Osteocyte (in vitro differentiated cells): ENCODE measurements around the gene TSPYL4. TPM values are rescaled to one million over a fixed set of nuclear protein-coding genes. Genes with fewer than 3 reads are reported as not detected.

Experiments
- DNase-seq: peaks from one replicate; pipeline ENCODE4 v3.0.0; 2021; ENCODE audit warnings: mixed read lengths; ENCODE audit not compliant: unreplicated experiment; ENCODE audit errors: extremely low spot score
- H3K27ac Mint-ChIP-seq: one replicate; pipeline ENCODE4 v1.8.0; 2021; ENCODE audit warnings: mild to moderate bottlenecking, mixed read lengths; ENCODE audit not compliant: unreplicated experiment
- H3K27me3 Mint-ChIP-seq: one replicate; pipeline ENCODE4 v1.8.0; 2021; ENCODE audit warnings: mixed read lengths; ENCODE audit not compliant: unreplicated experiment
- H3K36me3 Mint-ChIP-seq: one replicate; pipeline ENCODE4 v1.8.0; 2021; ENCODE audit warnings: mixed read lengths; ENCODE audit not compliant: unreplicated experiment
- H3K4me1 Mint-ChIP-seq: one replicate; pipeline ENCODE4 v1.8.0; 2021; ENCODE audit warnings: mixed read lengths; ENCODE audit not compliant: unreplicated experiment
- H3K4me3 Mint-ChIP-seq: one replicate; pipeline ENCODE4 v1.8.0; 2021; ENCODE audit warnings: mild to moderate bottlenecking, moderate library complexity, mixed read lengths; ENCODE audit not compliant: unreplicated experiment
- H3K9me3 Mint-ChIP-seq: one replicate; pipeline ENCODE4 v1.8.0; 2021; ENCODE audit warnings: mixed read lengths; ENCODE audit not compliant: unreplicated experiment
- total RNA-seq: library from RNA; stranded (reverse); gene quantifications from 2 replicates; pipeline ENCODE4 v1.2.1, GENCODE V29; 2021
- TF ChIP-seq, protein P1 (sequence below): fragments of 200-600 bp; sonication (generic); IDR thresholded peaks from 2 replicates; pipeline ENCODE4 v1.5.0; 2021; ENCODE audit warnings: antibody characterized with exemption, mild to moderate bottlenecking, moderate library complexity

TSPYL4 gene
- total RNA-seq, 1 donor from 2014 or later = 32.6 TPM

- TF ChIP-seq, protein P1, sequence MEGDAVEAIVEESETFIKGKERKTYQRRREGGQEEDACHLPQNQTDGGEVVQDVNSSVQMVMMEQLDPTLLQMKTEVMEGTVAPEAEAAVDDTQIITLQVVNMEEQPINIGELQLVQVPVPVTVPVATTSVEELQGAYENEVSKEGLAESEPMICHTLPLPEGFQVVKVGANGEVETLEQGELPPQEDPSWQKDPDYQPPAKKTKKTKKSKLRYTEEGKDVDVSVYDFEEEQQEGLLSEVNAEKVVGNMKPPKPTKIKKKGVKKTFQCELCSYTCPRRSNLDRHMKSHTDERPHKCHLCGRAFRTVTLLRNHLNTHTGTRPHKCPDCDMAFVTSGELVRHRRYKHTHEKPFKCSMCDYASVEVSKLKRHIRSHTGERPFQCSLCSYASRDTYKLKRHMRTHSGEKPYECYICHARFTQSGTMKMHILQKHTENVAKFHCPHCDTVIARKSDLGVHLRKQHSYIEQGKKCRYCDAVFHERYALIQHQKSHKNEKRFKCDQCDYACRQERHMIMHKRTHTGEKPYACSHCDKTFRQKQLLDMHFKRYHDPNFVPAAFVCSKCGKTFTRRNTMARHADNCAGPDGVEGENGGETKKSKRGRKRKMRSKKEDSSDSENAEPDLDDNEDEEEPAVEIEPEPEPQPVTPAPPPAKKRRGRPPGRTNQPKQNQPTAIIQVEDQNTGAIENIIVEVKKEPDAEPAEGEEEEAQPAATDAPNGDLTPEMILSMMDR = no peak
- Mint-ChIP-seq H3K27ac (peak overlapping the region; percentile 98), H3K27me3 (no peaks in the 10 kb centered on the region), H3K36me3 (peaks cover 19% of the 10 kb centered on the region), H3K4me3 (peak overlapping the region; percentile 97), H3K9me3 (no peaks in the 10 kb centered on the region), H3K4me1 (peaks cover 52% of the 10 kb centered on the region)
- no peak for DNase-seq
These were observed 26.5 kb upstream of the TSPYL4 start for GRCh38 chr6:116280161-116280932.

GRCh38 chr6:116279232-116280160 lies 25.6 kb upstream of the TSPYL4 start, which contains the start of gene TSPYL1:
Gene TSPYL1, minus strand, starts transcription at chr6:116279930. Its CDS starts 100 bp downstream, at chr6:116279830.
- H3K9me3 Mint-ChIP-seq = no peaks in the 10 kb centered on the region
- TF ChIP-seq, protein P1 = no peak
- H3K4me3 Mint-ChIP-seq = peak within 1 kb of the TSS; percentile 97
- peaks cover 55% of the 10 kb centered on the region for H3K4me1 Mint-ChIP-seq
- H3K27ac Mint-ChIP-seq = peak within 1 kb of the TSS; percentile 98
- no peaks in the 10 kb centered on the region for H3K27me3 Mint-ChIP-seq
- H3K36me3 Mint-ChIP-seq = peaks cover 24% of the 10 kb centered on the region
- DNase-seq = peak; percentile 97

DNA sequence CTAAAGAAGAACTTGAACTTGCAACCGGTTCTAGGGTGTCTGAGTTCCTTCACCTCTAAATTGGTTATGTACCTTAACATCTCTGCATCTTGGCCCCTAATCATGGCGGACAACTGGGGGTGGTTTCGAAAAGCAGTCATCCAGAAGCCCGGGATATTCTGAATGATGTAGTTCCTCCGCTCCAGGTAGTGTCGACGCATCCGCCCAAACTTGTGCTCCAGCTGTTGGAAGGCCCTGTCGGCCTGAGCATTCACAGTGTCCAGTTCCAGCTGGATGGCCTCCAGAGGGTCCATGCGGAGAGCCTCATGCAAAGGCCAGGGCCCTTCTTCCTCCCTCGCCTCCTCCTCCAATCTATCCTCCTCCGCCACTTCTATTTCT lies 25.0 kb upstream of the TSPYL4 start:
- Mint-ChIP-seq H3K9me3 (no peaks in the 10 kb centered on the region), H3K27ac (peak overlapping the region; percentile 98), H3K27me3 (no peaks in the 10 kb centered on the region), H3K4me1 (peaks cover 55% of the 10 kb centered on the region), H3K36me3 (peaks cover 24% of the 10 kb centered on the region), H3K4me3 (peak overlapping the region; percentile 97)
- no peak for DNase-seq
- TF ChIP-seq, protein P1 = no peak

DNA sequence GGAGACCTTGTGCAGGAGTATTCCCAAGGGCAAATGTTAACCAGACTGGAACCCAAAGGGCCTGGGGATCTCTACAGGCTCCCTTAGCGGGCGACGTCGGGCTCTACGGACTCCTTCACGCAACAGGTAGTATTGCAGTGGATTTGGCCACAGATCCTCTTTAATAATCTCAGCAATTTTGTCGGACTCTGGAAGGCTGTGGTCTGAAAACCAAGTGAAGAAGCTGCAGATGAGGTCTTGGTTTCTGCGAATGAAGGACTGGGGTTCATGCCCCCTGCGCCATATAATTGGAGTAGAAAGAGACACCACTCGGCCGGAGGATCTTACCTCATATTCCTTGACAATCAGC lies 24.6 kb upstream of the TSPYL4 start:
- Mint-ChIP-seq H3K36me3 (peaks cover 24% of the 10 kb centered on the region), H3K27me3 (no peaks in the 10 kb centered on the region), H3K4me1 (peaks cover 55% of the 10 kb centered on the region), H3K27ac (peak overlapping the region; percentile 98), H3K4me3 (peak overlapping the region; percentile 97), H3K9me3 (no peaks in the 10 kb centered on the region)
- TF ChIP-seq, protein P1 = no peak
- no peak for DNase-seq

- peaks cover 52% of the 10 kb centered on the region for H3K4me1 Mint-ChIP-seq
- H3K27me3 Mint-ChIP-seq = no peaks in the 10 kb centered on the region
- TF ChIP-seq, protein P1 = no peak
- no peak for DNase-seq
- peak overlapping the region; percentile 16 for H3K27ac Mint-ChIP-seq
- H3K36me3 Mint-ChIP-seq = peaks cover 24% of the 10 kb centered on the region
- H3K4me3 Mint-ChIP-seq = peak overlapping the region; percentile 97
- H3K9me3 Mint-ChIP-seq = no peaks in the 10 kb centered on the region
These were observed 23.2 kb upstream of the TSPYL4 start for GRCh38 chr6:116277124-116277523.
